Amniotic epithelial cell (primary cell): ENCODE results near the gene ZNF217.
"Not testable (repeated sequence)": the region's sequence is repeated elsewhere in the genome, so short reads cannot be mapped to it uniquely, and the experiment has no call there.

ENCODE experiments used
- DNase-seq: peaks from one replicate; pipeline ENCODE4 v3.0.0-alpha.2; 2010; ENCODE audit warnings: low read depth

The ZNF217 gene

GRCh38 chr20:53527196-53527595 lies 66.4 kb downstream of the ZNF217 start:
- DNase-seq, result no peak

GRCh38 chr20:53524589-53525312 lies 68.9 kb downstream of the ZNF217 start:
- DNase-seq, result no peak

DNA sequence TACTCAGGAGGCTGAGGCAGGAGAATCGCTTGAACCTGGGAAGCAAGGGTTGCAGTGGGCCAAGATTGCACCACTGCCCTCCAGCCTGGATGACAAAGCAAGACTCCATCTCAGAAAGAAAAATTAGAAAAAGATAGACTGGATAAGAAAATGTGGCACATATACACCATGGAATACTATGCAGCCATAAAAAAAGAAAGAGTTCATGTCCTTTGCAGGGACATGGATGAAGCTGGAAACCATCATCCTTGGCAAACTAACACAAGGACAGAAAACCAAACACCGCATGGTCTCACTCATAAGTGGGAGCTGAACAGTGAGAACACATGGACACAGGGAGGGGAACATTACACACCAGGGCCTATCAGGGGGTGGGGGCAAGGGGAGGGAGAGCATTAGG lies 70.0 kb downstream of the ZNF217 start:
- not testable (repeated sequence) for DNase-seq

GRCh38 chr20:53522696-53523095 lies 70.9 kb downstream of the ZNF217 start:
- DNase-seq, result no peak

GRCh38 chr20:53522026-53522425 lies 71.6 kb downstream of the ZNF217 start:
- no peak for DNase-seq

DNA sequence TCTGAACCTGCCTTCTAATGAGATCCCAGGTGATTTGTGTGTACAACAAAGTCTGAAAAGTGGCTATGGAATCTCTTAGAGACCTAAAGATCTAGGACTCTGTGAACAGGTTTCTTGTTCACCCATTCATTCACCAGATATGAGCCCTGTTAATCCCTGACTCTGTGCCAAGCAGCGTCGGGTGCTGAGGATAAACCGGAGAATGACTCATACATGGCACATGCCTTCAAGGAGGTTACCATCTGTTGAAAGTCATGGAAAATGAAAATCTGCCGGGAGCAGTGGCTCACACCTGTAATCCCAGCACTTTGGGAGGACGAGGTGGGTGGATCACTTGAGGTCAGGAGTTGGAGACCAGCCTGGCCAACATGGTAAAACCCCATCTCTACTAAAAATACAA lies 72.2 kb downstream of the ZNF217 start:
- DNase-seq, result peak; percentile 56

- DNase-seq, result no peak
Observed at GRCh38 chr20:53517146-53517545, 76.5 kb downstream of the ZNF217 start.
